ENCODE data around the gene RNF126.
"Not testable (repeated sequence)": the region's sequence is repeated elsewhere in the genome, so short reads cannot be mapped to it uniquely, and the experiment has no call there.

The RNF126 gene

GRCh38 chr19:628168-628567 is 34.8 kb downstream of the RNF126 start:
- DNase-seq (ENCODE audit: low read depth), result no peak

GRCh38 chr19:626566-626965 is 36.4 kb downstream of the RNF126 start:
- DNase-seq (ENCODE audit: low read depth), result not testable (repeated sequence)

GRCh38 chr19:625257-625656 is 37.8 kb downstream of the RNF126 start:
- DNase-seq (ENCODE audit: low read depth), result no peak

- DNase-seq (ENCODE audit: low read depth), result no peak
Measured at GRCh38 chr19:624433-625109, 38.4 kb downstream of the RNF126 start.

- DNase-seq (ENCODE audit: low read depth), result no peak
Measured at GRCh38 chr19:623974-624373, 39.0 kb downstream of the RNF126 start.

GRCh38 chr19:623175-623916 is 39.7 kb downstream of the RNF126 start:
- DNase-seq (ENCODE audit: low read depth), result no peak

- no peak for DNase-seq (ENCODE audit: low read depth)
Measured at GRCh38 chr19:622666-623065, 40.3 kb downstream of the RNF126 start.

GRCh38 chr19:621819-622218 is 41.2 kb downstream of the RNF126 start:
- no peak for DNase-seq (ENCODE audit: low read depth)

GRCh38 chr19:621191-621590 is 41.8 kb downstream of the RNF126 start:
- not testable (repeated sequence) for DNase-seq (ENCODE audit: low read depth)

GRCh38 chr19:620166-620862 is 42.7 kb downstream of the RNF126 start:
- no peak for DNase-seq (ENCODE audit: low read depth)

- no peak for DNase-seq (ENCODE audit: low read depth)
Measured at GRCh38 chr19:619286-620002, 43.6 kb downstream of the RNF126 start.

GRCh38 chr19:618674-619285 is 44.2 kb downstream of the RNF126 start:
- no peak for DNase-seq (ENCODE audit: low read depth)

GRCh38 chr19:618247-618619 is 44.8 kb downstream of the RNF126 start:
- no peak for DNase-seq (ENCODE audit: low read depth)

GRCh38 chr19:617551-618246 is 45.3 kb downstream of the RNF126 start:
- DNase-seq (ENCODE audit: low read depth), result no peak

GRCh38 chr19:616747-617526 is 46.1 kb downstream of the RNF126 start:
- no peak for DNase-seq (ENCODE audit: low read depth)

- DNase-seq (ENCODE audit: low read depth), result no peak
Measured at GRCh38 chr19:616062-616700, 46.8 kb downstream of the RNF126 start.

GRCh38 chr19:615619-616018 is 47.4 kb downstream of the RNF126 start:
- DNase-seq (ENCODE audit: low read depth), result no peak

GRCh38 chr19:613732-614567 is 49.1 kb downstream of the RNF126 start:
- DNase-seq (ENCODE audit: low read depth), result no peak

GRCh38 chr19:612941-613340 is 50.1 kb downstream of the RNF126 start:
- no peak for DNase-seq (ENCODE audit: low read depth)
